Sigmoid colon (tissue), 7 donors: ENCODE results near the gene CHST1. TPM values are rescaled to one million over a fixed set of nuclear protein-coding genes. Genes with fewer than 3 reads are reported as not detected.

Experiments
- DNase-seq: peaks from one replicate; pipeline ENCODE4 v3.0.0-alpha.2; 2019
- H3K27ac ChIP-seq, 4 donors: fragments of 200-600 bp; sonication (generic); one replicate each; pipeline ENCODE4 v1.5.1; 2016 to 2019; ENCODE audit warnings: mild to moderate bottlenecking in 1 of 4
- H3K27me3 ChIP-seq, 3 donors: fragments of 200-600 bp; sonication (generic); one replicate each; pipeline ENCODE4 v1.5.1; 2019; ENCODE audit warnings: mild to moderate bottlenecking in 1 of 3
- H3K36me3 ChIP-seq, 4 donors: fragments of 200-600 bp; sonication (generic); one replicate each; pipeline ENCODE4 v1.5.1; 2016 to 2019
- H3K4me1 ChIP-seq, 4 donors: fragments of 200-600 bp; sonication (generic); one replicate each; pipeline ENCODE4 v1.5.1; 2017 to 2019
- H3K4me3 ChIP-seq, 4 donors: fragments of 200-600 bp; sonication (generic); one replicate each; pipeline ENCODE4 v1.5.1; 2017 to 2019; ENCODE audit warnings: mild to moderate bottlenecking in 2 of 4, moderate library complexity in 1 of 4
- H3K9me3 ChIP-seq, 4 donors: fragments of 200-600 bp in 3 of 4; sonication (generic) in 3 of 4; one replicate each; pipeline versions ENCODE4 v1.5.1 to v1.6.1; 2013 to 2019
- EP300 ChIP-seq, 4 donors: sonication (generic); formaldehyde crosslinking; IDR thresholded peaks; one replicate each; pipeline ENCODE4 v1.6.1; 2017; ENCODE audit warnings: antibody characterized with exemption in 4 of 4
- POLR2A ChIP-seq, 2 donors: fragments of 450-650 bp; IDR thresholded peaks; one replicate each; pipeline ENCODE4 v1.6.1; 2016; ENCODE audit warnings: antibody characterized with exemption in 2 of 2, mild to moderate bottlenecking in 2 of 2, moderate library complexity in 2 of 2
- POLR2AphosphoS5 ChIP-seq, 4 donors: sonication (generic); formaldehyde crosslinking; IDR thresholded peaks; one replicate each; pipeline ENCODE4 v1.6.1; 2017; ENCODE audit warnings: antibody characterized with exemption in 4 of 4
- WGBS, 2 donors: extraction: QIAGEN DNeasy Blood & Tissue Kit; methylation state at CpG; one replicate each; pipeline ENCODE4 v1.1.7; 2013; 5-methylcytosine and 5-hydroxymethylcytosine counted together
- intact Hi-C: fragments of 100-400 bp; cut with DNase I; formaldehyde crosslinking; loops from one replicate; pipeline ENCODE4 v1.15.1; 2023
- polyA plus RNA-seq, 3 donors: library from polyadenylated mRNA; stranded (reverse); fragments of 200-250 nt; gene quantifications; one replicate each; pipeline ENCODE4 v1.2.3, GENCODE V29; 2013
- total RNA-seq, 4 donors: library from RNA; depleted of rRNA; stranded (reverse); fragments of >200 nt; gene quantifications; one replicate each; pipeline ENCODE4 v1.1.0, GENCODE V29; 2016
- TF ChIP-seq, protein P1 (sequence below), 4 experiments: fragments of 450-650 bp in 3 of 4; fragments of 200-600 bp in 1 of 4; IDR thresholded peaks; one replicate each; pipeline ENCODE4 v1.5.1; 2016 to 2019; ENCODE audit warnings: antibody characterized with exemption in 4 of 4, mild to moderate bottlenecking in 3 of 4, moderate library complexity in 2 of 4
- donor health status: healthy with polysubstance abuse.
- donor health status: Bipolar disorder and iron deficiency.
- donor health status: healthy.

The CHST1 gene
- total and polyA plus RNA-seq, 7 donors = 0.23 to 1.5 (median 1.2) TPM

DNA sequence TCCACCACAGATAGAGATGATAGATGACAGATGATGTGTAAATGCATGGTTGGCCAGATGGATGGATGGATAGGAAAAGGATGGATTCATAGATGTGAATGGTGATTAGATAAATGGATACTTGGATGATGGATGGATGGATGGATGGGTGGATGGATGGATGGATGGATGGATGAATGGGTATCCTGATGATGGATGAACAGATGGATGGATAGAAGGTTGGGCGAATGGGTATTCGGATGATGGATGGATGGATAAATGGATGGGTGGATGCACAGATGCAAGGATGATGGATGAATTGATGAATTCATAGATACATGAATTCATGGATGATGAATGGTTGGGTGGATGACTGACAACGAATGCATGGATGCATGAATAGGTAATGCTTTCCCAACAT is 56.1 kb downstream of the CHST1 start:
- Histone ChIP-seq H3K36me3 (no peaks in the 10 kb centered on the region), H3K4me3 (no peak overlapping the region), H3K27me3 (peaks cover 0 to 9% (median 0%) of the 10 kb centered on the region in 3 donors), H3K9me3 (no peaks in the 10 kb centered on the region), H3K27ac (no peak overlapping the region), H3K4me1 (no peaks in the 10 kb centered on the region)
- intact Hi-C loops = no loop called here
- WGBS, 2 donors = 85 to 91% methylated on average over 3 of the region's 3 CpGs
- no peak for DNase-seq
- TF ChIP-seq, protein P1, sequence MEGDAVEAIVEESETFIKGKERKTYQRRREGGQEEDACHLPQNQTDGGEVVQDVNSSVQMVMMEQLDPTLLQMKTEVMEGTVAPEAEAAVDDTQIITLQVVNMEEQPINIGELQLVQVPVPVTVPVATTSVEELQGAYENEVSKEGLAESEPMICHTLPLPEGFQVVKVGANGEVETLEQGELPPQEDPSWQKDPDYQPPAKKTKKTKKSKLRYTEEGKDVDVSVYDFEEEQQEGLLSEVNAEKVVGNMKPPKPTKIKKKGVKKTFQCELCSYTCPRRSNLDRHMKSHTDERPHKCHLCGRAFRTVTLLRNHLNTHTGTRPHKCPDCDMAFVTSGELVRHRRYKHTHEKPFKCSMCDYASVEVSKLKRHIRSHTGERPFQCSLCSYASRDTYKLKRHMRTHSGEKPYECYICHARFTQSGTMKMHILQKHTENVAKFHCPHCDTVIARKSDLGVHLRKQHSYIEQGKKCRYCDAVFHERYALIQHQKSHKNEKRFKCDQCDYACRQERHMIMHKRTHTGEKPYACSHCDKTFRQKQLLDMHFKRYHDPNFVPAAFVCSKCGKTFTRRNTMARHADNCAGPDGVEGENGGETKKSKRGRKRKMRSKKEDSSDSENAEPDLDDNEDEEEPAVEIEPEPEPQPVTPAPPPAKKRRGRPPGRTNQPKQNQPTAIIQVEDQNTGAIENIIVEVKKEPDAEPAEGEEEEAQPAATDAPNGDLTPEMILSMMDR (IDR thresholded peaks at IDR 0.05) = no peak
- TF ChIP-seq POLR2AphosphoS5 (IDR thresholded peaks at IDR 0.05) (no peak), POLR2A (IDR thresholded peaks at IDR 0.05) (no peak), EP300 (IDR thresholded peaks at IDR 0.05) (no peak)

DNA sequence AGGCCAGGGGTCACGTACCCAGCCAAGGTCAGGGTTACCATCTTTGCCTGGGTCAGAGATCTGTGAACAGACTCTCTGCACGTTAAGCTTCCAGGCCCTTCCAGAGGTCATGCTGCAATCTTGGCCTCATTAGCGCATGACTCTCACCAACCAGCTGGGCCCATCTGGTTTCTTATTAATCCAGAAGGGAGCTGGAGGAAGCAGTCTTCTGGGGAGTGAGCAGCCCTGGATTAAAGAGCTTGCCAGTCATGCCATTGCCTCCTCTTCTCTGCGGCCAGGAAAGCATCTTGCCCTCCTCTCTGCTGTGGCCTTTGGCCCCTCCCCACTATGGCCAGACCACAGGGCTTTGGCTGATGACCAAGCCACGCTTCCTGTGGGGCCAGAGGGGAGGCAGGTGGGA is 57.4 kb downstream of the CHST1 start:
- TF ChIP-seq POLR2A (IDR thresholded peaks at IDR 0.05) (no peak), POLR2AphosphoS5 (IDR thresholded peaks at IDR 0.05) (peak in 1 of 4 donors; percentile 11), EP300 (IDR thresholded peaks at IDR 0.05) (no peak)
- TF ChIP-seq, protein P1 (IDR thresholded peaks at IDR 0.05) = no peak
- intact Hi-C loops = no loop called here
- DNase-seq = peak; percentile 71
- Histone ChIP-seq H3K4me3 (no peak overlapping the region), H3K27ac (no peak overlapping the region), H3K9me3 (no peaks in the 10 kb centered on the region), H3K36me3 (no peaks in the 10 kb centered on the region), H3K4me1 (no peaks in the 10 kb centered on the region), H3K27me3 (peaks cover 0 to 9% (median 0%) of the 10 kb centered on the region in 3 donors)
- WGBS, 2 donors = 32 to 51% methylated on average over 5 of the region's 5 CpGs

- Histone ChIP-seq H3K27me3 (peaks cover 0 to 9% (median 0%) of the 10 kb centered on the region in 3 donors), H3K4me3 (no peak overlapping the region), H3K4me1 (no peaks in the 10 kb centered on the region), H3K27ac (no peak overlapping the region), H3K9me3 (no peaks in the 10 kb centered on the region), H3K36me3 (no peaks in the 10 kb centered on the region)
- intact Hi-C loops = no loop called here
- DNase-seq = no peak
- 14 to 22% methylated on average over 10 of the region's 10 CpGs for WGBS, 2 donors
- TF ChIP-seq EP300 (IDR thresholded peaks at IDR 0.05) (no peak), POLR2A (IDR thresholded peaks at IDR 0.05) (no peak), POLR2AphosphoS5 (IDR thresholded peaks at IDR 0.05) (no peak)
- TF ChIP-seq, protein P1 (IDR thresholded peaks at IDR 0.05) = no peak
These were observed 58.7 kb downstream of the CHST1 start for GRCh38 chr11:45606514-45607281.

DNA sequence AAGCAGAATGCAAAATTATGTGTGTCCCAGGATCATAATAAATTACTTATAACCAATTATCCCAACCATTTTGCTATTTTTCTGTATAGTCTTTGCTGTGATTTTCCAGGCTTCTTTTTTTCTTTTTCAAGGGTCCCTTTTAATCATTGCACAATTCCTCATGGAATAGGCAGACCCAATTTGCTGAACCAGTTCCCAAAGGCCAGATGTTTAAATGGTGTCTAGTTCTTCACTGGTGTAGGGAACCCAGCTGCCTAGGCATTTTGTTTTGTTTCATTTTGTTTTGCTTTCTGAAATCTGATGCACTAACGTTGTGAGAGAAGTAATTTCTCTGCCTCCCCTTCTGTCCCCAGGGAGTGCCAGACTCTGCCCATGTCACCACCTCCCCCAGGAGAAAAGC is 60.4 kb downstream of the CHST1 start:
- TF ChIP-seq EP300 (IDR thresholded peaks at IDR 0.05) (no peak), POLR2A (IDR thresholded peaks at IDR 0.05) (no peak), POLR2AphosphoS5 (IDR thresholded peaks at IDR 0.05) (no peak)
- TF ChIP-seq, protein P1 (IDR thresholded peaks at IDR 0.05) = no peak
- no peak overlapping the region for H3K4me3 ChIP-seq
- intact Hi-C loops = no loop called here
- peaks cover 0 to 9% (median 0%) of the 10 kb centered on the region in 3 donors for H3K27me3 ChIP-seq
- no peaks in the 10 kb centered on the region for H3K4me1 ChIP-seq
- H3K27ac ChIP-seq = no peak overlapping the region
- 21 to 28% methylated on average over 1 of the region's 1 CpG for WGBS, 2 donors
- DNase-seq = no peak
- H3K9me3 ChIP-seq = peaks cover 0 to 4% (median 0%) of the 10 kb centered on the region in 4 donors
- no peaks in the 10 kb centered on the region for H3K36me3 ChIP-seq
